GM19099 (cell line): ENCODE results near the gene OR2F2.

Experiments
- POLR2A ChIP-seq: IDR thresholded peaks from 3 replicates; pipeline ENCODE4 v1.6.1; 2011; ENCODE audit warnings: low read depth; ENCODE audit not compliant: insufficient read length; ENCODE audit errors: extremely low read depth

The OR2F2 gene

DNA sequence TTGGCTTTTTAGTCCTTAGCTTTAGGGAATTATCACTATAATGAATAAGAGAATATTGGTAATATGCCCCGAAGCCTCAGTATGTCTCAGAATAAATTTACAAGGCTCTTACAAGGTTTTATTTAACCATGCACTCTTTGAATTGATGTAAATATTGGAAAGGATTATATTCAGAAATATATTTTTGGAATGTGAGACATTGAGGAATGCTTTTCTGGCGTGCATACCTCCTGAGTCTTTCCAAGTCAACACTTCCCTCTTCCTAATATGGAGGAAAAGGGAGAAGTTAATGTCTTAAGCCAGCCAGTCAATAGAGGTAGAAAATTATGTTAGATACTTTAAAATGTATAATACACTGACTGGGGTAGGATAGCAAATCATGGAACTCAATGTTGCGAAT lies 18.4 kb downstream of the OR2F2 start:
- no peak for TF ChIP-seq POLR2A

DNA sequence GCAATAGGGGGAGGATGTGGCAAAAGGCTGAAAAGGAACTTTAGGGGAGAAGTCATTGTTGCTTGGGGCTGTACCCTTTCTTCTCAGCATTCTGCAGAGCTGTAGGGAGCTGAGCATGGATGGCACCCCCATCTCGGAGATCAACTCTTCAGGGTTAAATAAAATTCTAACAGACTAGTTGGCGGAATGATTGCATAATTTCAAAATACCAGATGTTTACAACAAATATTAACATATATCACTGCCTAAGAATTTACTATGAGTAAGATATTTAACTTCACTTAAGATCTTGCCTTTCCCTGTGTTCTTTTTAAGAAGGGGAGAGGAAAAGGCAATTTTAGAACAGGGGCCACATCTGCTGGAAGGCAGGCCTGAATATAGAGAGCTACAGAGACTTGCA lies 19.1 kb downstream of the OR2F2 start:
- TF ChIP-seq POLR2A = no peak

- TF ChIP-seq POLR2A = no peak
Measured at GRCh38 chr7:143954544-143954943, 19.5 kb downstream of the OR2F2 start, which contains the start of gene OR2F1. Gene OR2F1 (plus strand): TSS chr7:143954844. CDS start chr7:143959971, 5,127 bp downstream.

DNA sequence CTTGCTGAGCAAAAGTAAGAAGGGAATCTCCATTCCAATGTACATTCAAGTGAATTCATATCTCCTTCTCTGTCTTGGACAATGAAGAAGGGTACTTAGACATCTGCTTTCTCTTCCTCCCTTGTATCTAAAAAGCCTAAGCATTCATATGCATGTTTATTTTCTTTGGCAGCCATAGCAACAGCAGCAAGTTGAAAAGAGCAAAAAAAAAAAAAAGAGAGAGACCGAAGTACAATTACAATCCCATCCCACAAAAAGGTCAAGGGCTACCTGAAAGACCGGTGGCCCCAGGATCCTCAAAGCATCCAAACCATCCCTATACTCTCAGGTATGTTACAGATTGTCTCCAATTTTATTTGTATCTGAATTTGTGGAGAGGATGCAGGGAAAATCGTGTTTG lies 23.7 kb downstream of the OR2F2 start:
- no peak for TF ChIP-seq POLR2A

DNA sequence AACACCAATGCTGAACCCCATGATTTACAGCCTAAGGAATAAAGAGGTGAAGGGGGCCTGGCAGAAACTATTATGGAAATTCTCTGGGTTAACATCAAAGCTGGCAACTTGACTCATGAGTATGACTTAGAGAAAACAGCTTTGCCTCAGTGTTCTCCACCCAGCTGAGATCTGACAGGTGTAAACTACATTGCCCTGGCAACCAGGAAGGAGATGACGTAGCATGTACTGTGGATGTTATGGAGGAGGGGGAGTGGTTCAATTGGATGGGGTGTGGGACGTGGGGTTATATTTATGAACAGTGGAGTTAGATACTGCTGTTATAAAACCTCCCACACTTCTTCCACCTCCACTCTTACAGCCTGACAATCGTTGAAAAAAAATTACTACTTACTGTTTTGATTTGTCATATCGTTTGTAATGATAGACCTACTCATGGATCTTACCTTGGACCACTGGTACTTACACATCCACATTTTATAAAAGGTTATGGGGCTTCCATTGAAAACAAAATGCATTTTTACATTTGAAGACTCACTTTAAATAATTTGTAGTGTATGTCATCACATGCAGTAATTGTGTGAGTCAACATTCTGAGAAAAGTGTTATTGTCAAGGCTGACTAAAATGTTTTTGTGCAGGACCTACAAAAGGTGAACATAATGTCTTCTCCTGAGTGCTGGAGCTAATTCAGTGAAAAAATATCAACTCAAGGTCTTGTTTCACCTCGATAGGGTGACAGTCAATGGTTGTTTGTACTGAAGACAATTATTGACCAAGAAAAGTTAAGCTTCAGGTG lies 26.0 kb downstream of the OR2F2 start:
- TF ChIP-seq POLR2A = no peak

GRCh38 chr7:143965280-143965679 lies 30.2 kb downstream of the OR2F2 start:
- no peak for TF ChIP-seq POLR2A

DNA sequence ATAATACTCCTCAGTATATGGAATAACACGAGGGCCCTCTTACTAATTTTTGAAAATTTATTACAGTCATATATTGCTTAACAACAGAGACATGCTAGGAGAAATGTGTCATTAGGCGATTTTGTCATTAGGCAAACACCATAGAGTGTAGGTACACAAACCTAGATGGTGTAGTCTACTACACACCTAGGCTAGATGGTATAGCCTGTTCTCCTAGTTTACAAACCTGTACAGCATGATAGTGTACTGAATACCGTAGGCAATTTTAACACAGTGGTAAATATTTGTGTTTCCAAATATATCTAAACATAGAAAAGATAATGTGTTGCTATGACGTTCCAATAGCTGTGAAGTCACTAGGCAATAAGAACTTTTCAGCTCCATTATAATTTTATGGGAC lies 32.4 kb downstream of the OR2F2 start:
- TF ChIP-seq POLR2A = no peak

DNA sequence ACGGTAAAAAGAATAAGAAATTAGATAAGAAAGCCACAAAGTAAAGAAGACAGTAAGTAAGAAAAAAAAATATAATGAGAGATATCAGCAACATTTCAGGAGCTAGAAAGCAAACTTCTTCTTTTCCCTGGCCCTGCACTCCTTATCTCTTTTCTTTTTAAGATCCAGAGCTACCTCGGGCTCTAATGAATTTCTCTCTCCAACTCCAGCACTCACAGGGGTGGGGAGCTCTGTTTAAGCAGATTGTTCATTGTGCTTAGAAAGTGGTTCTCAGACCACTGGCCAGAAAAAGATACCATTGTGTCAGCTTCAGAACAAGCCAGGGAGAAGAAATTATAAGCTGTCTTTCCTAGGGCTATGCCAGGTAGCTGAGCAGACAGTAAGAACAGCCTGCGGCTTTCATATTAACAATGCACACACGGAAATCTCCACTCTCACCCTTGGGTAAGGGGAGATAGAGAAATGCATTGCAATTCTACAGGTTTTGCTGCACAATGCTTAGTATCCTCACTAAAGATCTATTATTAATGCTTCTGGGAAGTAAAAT lies 38.9 kb downstream of the OR2F2 start:
- no peak for TF ChIP-seq POLR2A

DNA sequence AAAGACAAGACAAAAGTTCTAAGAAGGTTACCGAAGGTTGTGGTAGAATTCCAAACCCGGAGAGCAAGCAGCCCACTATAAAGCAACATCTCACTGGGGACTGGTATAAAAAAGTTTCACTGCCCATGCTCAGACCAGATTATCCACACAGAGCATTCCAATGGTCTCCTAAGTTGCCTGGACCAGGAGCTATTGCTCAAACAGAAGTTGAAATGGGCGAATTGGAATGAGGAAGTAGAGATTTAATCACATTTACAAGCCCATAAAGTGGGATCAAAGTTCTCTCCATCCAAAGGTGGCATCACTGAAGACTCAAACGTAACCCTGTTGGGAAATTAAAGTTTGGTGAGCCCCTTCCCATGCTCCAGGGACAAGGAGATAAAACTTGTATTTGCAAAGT lies 39.4 kb downstream of the OR2F2 start:
- TF ChIP-seq POLR2A = no peak

- no peak for TF ChIP-seq POLR2A
Measured at GRCh38 chr7:143975617-143976016, 40.6 kb downstream of the OR2F2 start.

DNA sequence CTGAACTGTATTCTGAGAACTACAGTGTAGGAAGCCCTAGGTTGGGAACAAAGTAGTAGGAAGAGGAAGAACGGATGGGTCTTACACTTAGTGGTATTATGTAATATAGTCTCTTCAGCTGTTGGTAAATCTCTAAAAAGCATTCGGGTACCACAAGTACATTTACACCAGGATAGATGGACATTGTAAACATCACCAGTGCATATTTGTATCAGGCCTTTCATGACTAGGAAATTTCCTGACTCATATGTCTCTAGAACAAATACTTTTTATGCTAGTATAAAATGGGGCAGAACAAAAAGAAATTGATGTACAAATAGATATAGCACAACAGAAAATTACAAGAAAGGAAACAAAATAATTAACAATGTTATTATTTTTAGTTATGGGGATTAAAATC lies 43.6 kb downstream of the OR2F2 start:
- no peak for TF ChIP-seq POLR2A

- TF ChIP-seq POLR2A = no peak
Measured at GRCh38 chr7:143979359-143979758, 44.3 kb downstream of the OR2F2 start.

- no peak for TF ChIP-seq POLR2A
Measured at GRCh38 chr7:143979998-143980397, 45.0 kb downstream of the OR2F2 start.

DNA sequence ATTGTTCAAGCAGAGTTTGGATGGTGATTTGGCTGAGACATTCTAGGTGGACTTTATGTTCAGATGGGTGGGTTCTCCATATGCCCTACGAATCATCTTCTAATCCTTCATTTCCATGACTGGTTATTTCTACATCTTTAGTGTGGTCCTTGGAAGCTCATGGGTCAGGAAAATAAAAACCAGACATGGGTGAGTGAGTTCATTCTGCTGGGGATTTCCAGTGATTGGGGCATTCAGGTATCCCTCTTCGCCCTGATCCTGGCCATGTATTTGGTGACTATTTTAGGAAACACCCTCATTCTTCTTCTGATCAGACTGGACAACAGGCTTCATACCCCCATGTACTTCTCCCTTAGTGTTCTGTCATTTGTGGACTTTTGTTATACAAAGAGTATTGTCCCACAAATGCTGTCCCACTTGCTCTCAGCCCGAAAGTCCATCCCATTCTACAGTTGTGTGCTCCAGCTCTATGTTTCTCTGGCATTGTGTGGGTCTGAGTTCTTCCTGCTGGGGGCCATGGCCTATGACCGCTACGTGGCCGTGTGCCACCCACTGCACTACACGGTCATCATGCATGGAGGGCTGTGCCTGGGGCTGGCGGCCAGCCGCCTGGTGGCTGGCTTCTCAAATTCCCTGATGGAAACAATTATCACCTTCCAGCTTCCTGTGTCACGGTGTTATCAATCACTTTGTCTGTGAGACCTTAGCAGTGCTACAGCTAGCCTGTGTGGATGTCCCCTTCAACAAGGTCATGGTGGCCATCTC lies 45.9 kb downstream of the OR2F2 start:
- no peak for TF ChIP-seq POLR2A

- no peak for TF ChIP-seq POLR2A
Measured at GRCh38 chr7:143983960-143984359, 48.9 kb downstream of the OR2F2 start.
